ENCODE measurements around the gene ZNF521. TPM values are rescaled to one million over a fixed set of nuclear protein-coding genes. Genes with fewer than 3 reads are reported as not detected.

ZNF521 gene
- total RNA-seq, 1 experiment from 2014 or later, result not detected

DNA sequence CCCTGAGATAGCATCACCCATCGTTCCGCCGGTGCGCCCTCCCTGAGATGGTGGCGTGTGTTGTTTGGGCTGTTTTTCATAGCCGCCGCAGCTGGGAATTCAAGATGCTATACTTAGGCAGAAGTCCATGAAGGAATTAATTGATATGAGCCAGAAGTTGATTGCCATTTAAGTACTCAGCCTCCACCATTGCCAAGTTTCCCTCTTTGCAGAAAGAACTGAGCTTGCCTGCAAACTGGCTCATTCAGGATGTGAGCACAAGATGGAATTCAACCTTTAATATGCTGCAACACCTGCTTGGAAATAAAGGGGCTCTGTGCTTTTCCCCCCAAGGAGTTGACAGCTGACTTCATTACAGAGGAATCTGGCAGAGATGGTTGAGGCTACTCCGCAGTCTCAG lies 295.5 kb downstream of the ZNF521 start:
- no peaks in the 10 kb centered on the region for H3K36me3 ChIP-seq (ENCODE audit: low read depth)
- no peak for DNase-seq
- BruUV-seq (replicated peaks), result no TSS peak
- H3K79me2 ChIP-seq (ENCODE audit: low read depth), result no peaks in the 10 kb centered on the region
- H4K20me1 ChIP-seq (ENCODE audit: insufficient read depth), result no peaks in the 10 kb centered on the region
- ChIA-PET POLR2A (ENCODE audit: unreplicated experiment) (no interaction called here), CTCF (no interaction called here)
- no peaks in the 10 kb centered on the region for H3K4me1 ChIP-seq (replicated peaks; ENCODE audit: insufficient read depth)
- no peaks in the 10 kb centered on the region for H3F3A ChIP-seq (ENCODE audit: insufficient read depth, low read depth)
- H3K4me3 ChIP-seq, result no peak overlapping the region
- no peak overlapping the region for H3K4me2 ChIP-seq
- no peak for TF ChIP-seq EZH2 (IDR thresholded peaks at IDR 0.05; ENCODE audit: low read depth)
- TF ChIP-seq CTCF (conservative IDR thresholded peaks at IDR 0.05), result no peak
- intact Hi-C loops (cut with micrococcal nuclease; ENCODE audit: unreplicated experiment), result no loop called here
- no peak overlapping the region for H3K27ac ChIP-seq
- no peak overlapping the region for H2AFZ ChIP-seq
- no peaks in the 10 kb centered on the region for H3K27me3 ChIP-seq (ENCODE audit: insufficient read depth, low read depth)
- H3K9me3 ChIP-seq (ENCODE audit: insufficient read depth, low read depth), result no peaks in the 10 kb centered on the region
- no peaks in the 10 kb centered on the region for H3K9me2 ChIP-seq (ENCODE audit: insufficient read depth)

- DNase-seq, result no peak
- H3K27me3 ChIP-seq (ENCODE audit: insufficient read depth, low read depth), result no peaks in the 10 kb centered on the region
- ChIA-PET CTCF (no interaction called here), POLR2A (ENCODE audit: unreplicated experiment) (no interaction called here)
- H3K4me3 ChIP-seq, result no peak overlapping the region
- no peak for TF ChIP-seq CTCF (conservative IDR thresholded peaks at IDR 0.05)
- no peak for TF ChIP-seq EZH2 (IDR thresholded peaks at IDR 0.05; ENCODE audit: low read depth)
- no peaks in the 10 kb centered on the region for H4K20me1 ChIP-seq (ENCODE audit: insufficient read depth)
- H3K4me2 ChIP-seq, result no peak overlapping the region
- no peaks in the 10 kb centered on the region for H3K9me3 ChIP-seq (ENCODE audit: insufficient read depth, low read depth)
- no peak overlapping the region for H3K27ac ChIP-seq
- H3F3A ChIP-seq (ENCODE audit: insufficient read depth, low read depth), result no peaks in the 10 kb centered on the region
- intact Hi-C loops (cut with micrococcal nuclease; ENCODE audit: unreplicated experiment), result no loop called here
- no peaks in the 10 kb centered on the region for H3K9me2 ChIP-seq (ENCODE audit: insufficient read depth)
- no peaks in the 10 kb centered on the region for H3K79me2 ChIP-seq (ENCODE audit: low read depth)
- no TSS peak for BruUV-seq (replicated peaks)
- no peaks in the 10 kb centered on the region for H3K4me1 ChIP-seq (replicated peaks; ENCODE audit: insufficient read depth)
- no peak overlapping the region for H2AFZ ChIP-seq
- H3K36me3 ChIP-seq (ENCODE audit: low read depth), result no peaks in the 10 kb centered on the region
Observed at GRCh38 chr18:25055076-25055475, 296.9 kb downstream of the ZNF521 start.

- Histone ChIP-seq H3K36me3 (ENCODE audit: low read depth) (no peaks in the 10 kb centered on the region), H3K9me3 (ENCODE audit: insufficient read depth, low read depth) (no peaks in the 10 kb centered on the region), H2AFZ (no peak overlapping the region), H3K27ac (no peak overlapping the region), H3K27me3 (ENCODE audit: insufficient read depth, low read depth) (no peaks in the 10 kb centered on the region), H3K9me2 (ENCODE audit: insufficient read depth) (no peaks in the 10 kb centered on the region), H3K4me2 (no peak overlapping the region), H3K79me2 (ENCODE audit: low read depth) (no peaks in the 10 kb centered on the region), H3F3A (ENCODE audit: insufficient read depth, low read depth) (no peaks in the 10 kb centered on the region), H3K4me1 (replicated peaks; ENCODE audit: insufficient read depth) (no peaks in the 10 kb centered on the region), H4K20me1 (ENCODE audit: insufficient read depth) (no peaks in the 10 kb centered on the region), H3K4me3 (no peak overlapping the region)
- TF ChIP-seq CTCF (conservative IDR thresholded peaks at IDR 0.05), result no peak
- no peak for TF ChIP-seq EZH2 (IDR thresholded peaks at IDR 0.05; ENCODE audit: low read depth)
- BruUV-seq (replicated peaks), result no TSS peak
- DNase-seq, result no peak
- CTCF ChIA-PET, result no interaction called here
- intact Hi-C loops (cut with micrococcal nuclease; ENCODE audit: unreplicated experiment), result no loop called here
- POLR2A ChIA-PET (ENCODE audit: unreplicated experiment), result no interaction called here
Observed at GRCh38 chr18:25053466-25053865, 298.5 kb downstream of the ZNF521 start.

Data from PC-9 (cell line).